GM13977 (cell line): ENCODE data around the gene PRDX1.
"Not testable (repeated sequence)": the region's sequence is repeated elsewhere in the genome, so short reads cannot be mapped to it uniquely, and the experiment has no call there.

Experiments
- DNase-seq: peaks from one replicate; pipeline ENCODE4 v3.0.0; 2012; ENCODE audit warnings: low spot score
- CTCF ChIP-seq: IDR thresholded peaks from 2 replicates; pipeline ENCODE4 v1.5.1; 2012; ENCODE audit warnings: mild to moderate bottlenecking, control low read depth; ENCODE audit not compliant: insufficient read depth; ENCODE audit errors: extremely low read depth, missing control alignments
- in situ Hi-C: fragments of 300-500 bp; cut with MboI; formaldehyde crosslinking; loops from one replicate; pipeline ENCODE4 v1.12.0; 2022; ENCODE audit warnings: low sequenced_read_pairs, low pct_unique_long_range_greater_than_20kb, mixed read lengths, inconsistent platforms; ENCODE audit not compliant: unreplicated experiment

Gene PRDX1

GRCh38 chr1:45478121-45478814 lies 43.4 kb downstream of the PRDX1 start:
- no peak for TF ChIP-seq CTCF
- in situ Hi-C loops, result loop anchor here (25.0 kb wide), 1 partner anchor 466 kb away; the partner anchor contains the start of genes HECTD3 and UROD
- no peak for DNase-seq

GRCh38 chr1:45477646-45478045 lies 44.0 kb downstream of the PRDX1 start:
- DNase-seq, result no peak
- in situ Hi-C loops, result loop anchor here (25.0 kb wide), 1 partner anchor 465 kb away; the partner anchor contains the start of genes HECTD3 and UROD
- no peak for TF ChIP-seq CTCF

- in situ Hi-C loops, DNase-seq: not testable (repeated sequence)
Measured at GRCh38 chr1:45474194-45474593, 47.5 kb downstream of the PRDX1 start.

GRCh38 chr1:45473302-45473701 lies 48.4 kb downstream of the PRDX1 start:
- DNase-seq, result no peak
- no peak for TF ChIP-seq CTCF
- in situ Hi-C loops, result no loop called here

GRCh38 chr1:45470306-45470798 lies 51.3 kb downstream of the PRDX1 start:
- in situ Hi-C loops, result no loop called here
- DNase-seq, result peak; percentile 24
- TF ChIP-seq CTCF, result no peak

- in situ Hi-C loops, DNase-seq: not testable (repeated sequence)
Measured at GRCh38 chr1:45467353-45467752, 54.3 kb downstream of the PRDX1 start.

GRCh38 chr1:45465277-45465676 lies 56.4 kb downstream of the PRDX1 start:
- TF ChIP-seq CTCF, result no peak
- DNase-seq, result no peak
- in situ Hi-C loops, result no loop called here
